HG03558 (cell line): Measurements from ENCODE around the gene AKT3.
"Not testable (repeated sequence)": the region's sequence is repeated elsewhere in the genome, so short reads cannot be mapped to it uniquely, and the experiment has no call there.

ENCODE experiments used
- ATAC-seq: cut with Tn5 transposase; IDR thresholded peaks from one replicate; pipeline ENCODE4 v1.9.1; 2021; ENCODE audit warnings: moderate number of reproducible peaks; ENCODE audit not compliant: unreplicated experiment; ENCODE audit errors: extremely low read depth

Gene AKT3

DNA sequence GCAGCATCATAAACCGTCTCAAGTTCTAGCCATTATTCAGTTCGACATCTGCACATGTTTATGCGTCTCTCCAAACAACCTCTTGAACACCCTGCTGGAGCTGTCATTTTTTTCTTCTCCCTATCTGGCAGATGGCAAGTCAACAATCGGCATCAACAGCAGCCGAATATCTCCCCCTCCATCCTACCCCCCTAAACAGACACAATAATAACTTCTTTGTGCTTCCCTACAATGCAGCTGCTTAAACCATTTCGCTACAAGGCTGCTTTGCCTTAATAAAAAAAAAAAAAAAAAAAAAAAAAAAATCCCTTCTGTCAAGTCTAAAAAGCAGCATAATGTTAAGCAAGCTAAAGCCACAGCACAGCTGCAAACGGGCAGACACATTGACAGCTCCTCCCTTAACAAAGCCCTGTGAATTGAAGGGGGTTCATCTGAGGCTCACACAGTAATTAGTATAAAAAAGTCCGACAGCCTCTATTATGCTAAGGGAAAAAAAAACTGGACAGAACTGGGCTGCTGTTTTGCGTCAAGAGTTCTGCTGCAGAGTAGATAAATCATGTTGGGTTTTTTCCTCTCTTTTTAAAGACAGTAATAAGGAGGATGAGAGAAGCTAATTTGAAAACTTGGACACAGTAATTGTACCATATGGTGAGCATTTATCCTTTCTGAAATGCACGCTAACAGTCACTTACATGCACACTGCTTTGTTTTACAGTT, 136.4 kb downstream of the AKT3 start:
- no peak for ATAC-seq

GRCh38 chr1:243712941-243713340, 137.1 kb downstream of the AKT3 start:
- no peak for ATAC-seq

- ATAC-seq: no peak
These were observed 137.8 kb downstream of the AKT3 start for GRCh38 chr1:243712242-243712641.

DNA sequence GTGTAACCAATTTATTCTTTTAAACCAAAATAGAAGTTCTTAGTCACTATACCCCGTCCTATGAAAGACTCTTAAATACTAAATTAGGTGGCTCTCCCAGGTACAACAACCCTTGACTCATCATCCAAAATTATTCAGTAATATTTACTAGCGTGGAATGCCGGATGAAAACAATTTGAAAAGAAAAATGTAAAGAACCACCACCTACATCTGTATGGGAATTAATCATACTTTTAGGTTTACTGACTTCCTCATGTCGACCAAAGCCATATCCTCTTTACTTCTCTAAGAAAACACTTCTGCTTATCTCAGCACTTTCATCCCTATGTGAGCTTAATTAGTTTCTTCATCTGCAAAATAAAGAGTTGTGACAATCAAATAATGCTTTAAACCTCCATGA, 139.6 kb downstream of the AKT3 start:
- no peak for ATAC-seq

- ATAC-seq: no peak
These were observed 141.8 kb downstream of the AKT3 start for GRCh38 chr1:243708210-243708609.

GRCh38 chr1:243706563-243706962, 143.5 kb downstream of the AKT3 start:
- no peak for ATAC-seq

DNA sequence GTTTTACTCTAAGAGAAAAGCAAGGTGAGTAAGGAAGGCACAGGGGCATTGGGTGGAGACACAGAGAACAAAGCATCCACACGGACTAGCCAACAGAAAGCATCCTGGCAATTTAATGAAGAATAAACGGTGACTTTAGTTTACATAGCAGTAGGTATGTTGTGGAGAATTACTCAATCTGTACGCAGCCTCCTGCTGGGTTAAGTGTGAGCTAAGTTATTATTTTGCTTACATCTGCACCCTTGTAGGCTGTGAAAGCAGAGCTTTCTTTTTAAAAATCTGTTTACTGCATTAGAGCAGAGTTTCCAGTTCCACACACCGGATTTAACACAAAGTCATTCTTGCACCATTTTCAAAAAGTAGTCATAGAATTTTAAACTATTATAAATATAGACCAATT, 144.5 kb downstream of the AKT3 start:
- no peak for ATAC-seq

GRCh38 chr1:243701872-243702271, 148.2 kb downstream of the AKT3 start:
- no peak for ATAC-seq

DNA sequence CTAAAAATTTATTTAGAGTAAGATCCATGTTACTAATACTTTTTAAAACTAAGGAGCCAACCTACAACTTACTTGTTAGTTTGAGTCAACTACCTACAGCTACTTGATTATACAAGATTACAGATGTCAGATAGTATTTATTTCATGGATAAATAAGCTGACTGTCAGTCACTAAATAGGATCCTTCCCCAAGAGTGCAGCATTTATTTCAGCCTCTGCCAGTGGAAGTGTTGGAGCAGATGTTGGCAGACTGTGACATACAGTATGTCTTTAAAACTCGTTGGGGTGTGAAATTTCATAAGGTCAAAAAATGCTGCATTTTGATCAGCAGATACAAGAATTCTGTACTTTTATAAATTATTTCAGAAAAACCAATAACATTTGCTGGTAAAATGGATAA, 156.2 kb downstream of the AKT3 start:
- no peak for ATAC-seq

DNA sequence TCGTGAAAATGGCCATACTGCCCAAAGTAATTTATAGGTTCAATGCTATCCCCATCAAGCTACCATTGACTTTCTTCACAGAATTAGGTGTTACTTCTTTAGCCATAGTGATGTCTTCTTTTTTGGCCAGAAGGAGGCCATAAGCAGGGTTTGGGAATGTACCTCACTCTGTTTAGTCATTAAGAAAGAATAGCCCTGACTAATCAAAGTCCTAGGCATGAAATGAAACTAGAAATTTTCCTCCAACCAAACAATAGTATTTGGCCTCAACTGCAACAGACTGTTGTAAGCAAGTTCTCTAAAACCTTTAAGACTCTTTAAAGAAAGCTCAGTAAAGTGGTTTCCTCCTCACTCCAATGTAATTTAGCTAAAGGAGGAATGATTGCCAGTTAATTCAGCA, 163.9 kb downstream of the AKT3 start:
- ATAC-seq: no peak

- ATAC-seq: no peak
These were observed 169.2 kb downstream of the AKT3 start for GRCh38 chr1:243680860-243681259.

- ATAC-seq: no peak
These were observed 177.4 kb downstream of the AKT3 start for GRCh38 chr1:243672539-243673074.

DNA sequence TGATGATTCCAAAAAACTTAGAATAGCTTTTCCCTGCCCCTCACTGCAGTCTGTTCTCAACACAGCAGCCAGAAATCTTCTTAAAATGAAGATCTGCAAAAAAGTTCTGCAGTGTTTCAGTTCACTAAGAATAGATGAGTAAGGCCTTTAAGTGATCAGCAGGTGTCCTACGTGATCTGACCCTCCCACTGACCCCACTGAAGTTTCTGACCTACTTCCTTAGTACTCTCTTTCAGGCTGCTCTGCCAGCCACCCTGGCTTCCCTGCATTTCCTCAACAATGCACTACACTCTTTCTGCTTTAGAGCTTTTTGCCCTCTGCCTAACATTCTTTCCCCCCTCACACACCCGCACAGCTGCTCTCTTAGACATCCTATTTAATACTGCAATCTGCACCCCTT, 182.5 kb downstream of the AKT3 start:
- ATAC-seq: no peak

DNA sequence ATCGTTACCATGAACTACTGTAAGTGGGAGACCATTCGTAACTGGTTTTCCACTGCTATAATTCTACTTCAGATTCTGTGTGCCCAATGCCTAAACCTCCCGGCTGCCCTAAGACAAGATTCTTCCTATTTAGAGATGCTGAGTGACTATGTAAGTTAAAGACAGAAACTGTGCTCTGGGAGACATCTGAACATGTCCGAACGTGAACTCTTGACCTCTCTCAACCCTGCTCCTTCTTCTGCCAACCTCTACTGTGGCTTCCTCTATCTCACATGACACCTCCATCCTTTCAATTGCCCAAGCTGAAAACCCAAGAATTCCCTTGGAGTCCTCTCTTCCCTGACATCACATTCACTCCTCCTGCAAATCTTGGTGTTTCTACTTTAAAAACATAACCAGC, 182.9 kb downstream of the AKT3 start:
- ATAC-seq: no peak

- no peak for ATAC-seq
These were observed 186.4 kb downstream of the AKT3 start for GRCh38 chr1:243663651-243664050.

- not testable (repeated sequence) for ATAC-seq
These were observed 187.9 kb downstream of the AKT3 start for GRCh38 chr1:243662169-243662568.

GRCh38 chr1:243658594-243659105, 191.4 kb downstream of the AKT3 start:
- ATAC-seq: no peak

- no peak for ATAC-seq
These were observed 192.2 kb downstream of the AKT3 start for GRCh38 chr1:243657793-243658192.

DNA sequence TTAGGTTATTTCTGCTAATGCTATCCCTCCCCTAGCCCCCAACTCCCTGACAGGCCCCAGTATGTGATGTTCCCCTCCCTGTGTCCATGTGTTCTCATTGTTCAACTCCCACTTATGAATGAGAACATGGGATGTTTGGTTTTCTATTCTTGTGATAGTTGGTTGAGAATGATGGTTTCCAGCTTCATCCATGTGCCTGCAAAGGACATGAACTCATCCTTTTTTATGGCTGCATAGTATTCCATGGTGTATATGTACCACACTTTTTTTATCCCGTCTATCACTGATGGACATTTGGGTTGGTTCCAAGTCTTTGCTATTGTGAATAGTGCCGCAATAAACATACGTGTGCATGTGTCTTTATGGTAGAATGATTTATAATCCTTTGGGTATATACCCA, 200.5 kb downstream of the AKT3 start:
- not testable (repeated sequence) for ATAC-seq

GRCh38 chr1:243646841-243647240, 203.2 kb downstream of the AKT3 start:
- ATAC-seq: no peak

DNA sequence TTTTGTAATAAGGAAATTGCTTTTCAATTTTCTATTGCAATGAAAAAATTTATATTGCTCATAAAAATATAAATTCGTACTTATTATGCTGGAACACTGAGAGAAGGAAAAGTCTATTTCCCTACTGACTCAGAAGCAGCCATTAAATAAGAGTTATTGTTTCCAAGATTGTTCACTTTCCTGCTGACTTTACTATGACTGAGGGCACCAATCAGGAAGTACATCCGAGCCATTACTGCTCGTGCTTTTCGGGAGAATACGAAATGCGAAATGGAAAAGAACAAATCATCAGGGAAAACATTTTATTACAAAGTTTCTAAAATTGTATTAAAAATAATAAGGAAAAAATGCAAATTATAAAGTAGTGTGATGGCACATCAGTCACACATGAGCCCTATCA, 204.8 kb downstream of the AKT3 start:
- no peak for ATAC-seq

GRCh38 chr1:243642936-243643335, 207.1 kb downstream of the AKT3 start:
- ATAC-seq: no peak
